ENCODE results near the gene TMED10.

- TF ChIP-seq CTCF (IDR thresholded peaks at IDR 0.05) = no peak
- no peak for TF ChIP-seq POLR2A (IDR thresholded peaks at IDR 0.05)
These were observed 86.1 kb downstream of the TMED10 start for GRCh38 chr14:75090353-75090752.

Measured in right lobe of liver (tissue), 4 donors.